ENCODE measurements around the gene ERLEC1.

DNA sequence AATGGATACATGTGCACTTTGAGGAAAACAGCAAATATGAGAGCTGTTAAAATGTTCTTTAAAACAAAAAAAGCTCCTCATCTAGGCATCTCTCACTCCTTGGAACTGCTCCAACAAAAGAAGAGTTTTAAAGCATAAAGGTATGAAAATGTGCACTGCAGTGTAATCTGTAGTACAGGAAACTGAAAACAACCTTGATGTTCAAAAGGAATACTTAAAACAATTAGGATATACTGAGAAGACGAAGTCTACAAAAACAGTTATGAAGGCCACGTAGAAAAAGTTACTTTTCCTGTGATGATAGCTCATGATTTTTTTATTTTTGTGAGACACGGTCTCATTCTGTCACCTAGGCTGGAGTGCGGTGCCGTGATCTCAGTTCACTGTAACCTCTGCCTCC lies 75.0 kb downstream of the ERLEC1 start:
- TF ChIP-seq POLR2A (IDR thresholded peaks at IDR 0.05; ENCODE audit: low read length) (no peak), GATA1 (IDR thresholded peaks at IDR 0.05; ENCODE audit: low read depth, low read length) (no peak)

Data from erythroblast (primary cell).